ENCODE results near the gene SELENOV. TPM values are rescaled to one million over a fixed set of nuclear protein-coding genes. Genes with fewer than 3 reads are reported as not detected.

Gene SELENOV
- polyA plus RNA-seq, 3 donors = not detected

GRCh38 chr19:39508629-39509028 is 6.3 kb upstream of the SELENOV start:
- H3K4me1 Mint-ChIP-seq = peaks cover 8% of the 10 kb centered on the region
- Histone ChIP-seq H2AFZ (ENCODE audit: insufficient read depth, low read depth, low read length, poor library complexity, severe bottlenecking) (no peak overlapping the region), H3K27me3 (ENCODE audit: control insufficient read depth in 2 of 2, insufficient read depth in 2 of 2, low read length in 2 of 2) (peaks cover 18 to 60% of the 10 kb centered on the region in 2 donors), H4K20me1 (ENCODE audit: insufficient read depth, low read length) (no peaks in the 10 kb centered on the region), H3K36me3 (replicated peaks in 1 of 2; ENCODE audit: control insufficient read depth in 1 of 2, insufficient read depth in 2 of 2, low read length in 2 of 2) (no peaks in the 10 kb centered on the region), H3K9ac (ENCODE audit: insufficient read depth, low read length, poor library complexity, severe bottlenecking) (no peak overlapping the region), H3K4me2 (replicated peaks; ENCODE audit: extremely low read depth, low read length, poor library complexity, severe bottlenecking) (no peak overlapping the region), H3K4me1 (ENCODE audit: control insufficient read depth in 1 of 2, insufficient read depth in 2 of 2, low read length in 2 of 2) (peaks cover 7 to 10% of the 10 kb centered on the region in 2 donors), H3K4me3 (replicated peaks in 1 of 3; ENCODE audit: low read depth in 2 of 3, low read length in 3 of 3) (no peak overlapping the region), H3K9me3 (replicated peaks in 1 of 2; ENCODE audit: control insufficient read depth in 1 of 2, insufficient read depth in 1 of 2, low read length in 2 of 2) (peaks cover under 1 to 5% of the 10 kb centered on the region in 2 donors), H3K27ac (ENCODE audit: low read depth in 1 of 2, low read length in 2 of 2) (no peak overlapping the region), H3K79me2 (ENCODE audit: insufficient read depth, low read length) (no peaks in the 10 kb centered on the region)
- 96% methylated on average over 6 of the region's 9 CpGs for WGBS (ENCODE audit: insufficient coverage)
- no peak overlapping the region for H3K27ac Mint-ChIP-seq
- H3K36me3 Mint-ChIP-seq = peaks cover 0 to 5% of the 10 kb centered on the region in 2 donors
- TF ChIP-seq CTCF (IDR thresholded peaks at IDR 0.05) = no peak
- H3K9me3 Mint-ChIP-seq = peaks cover 0 to 24% (median 13%) of the 10 kb centered on the region in 7 donors
- no peak for DNase-seq
- peak overlapping the region in 1 of 2 donors; percentile 54 for H3K4me3 Mint-ChIP-seq
- H3K27me3 Mint-ChIP-seq (ENCODE audit: low read depth in 3 of 3) = peaks cover 55 to 82% (median 70%) of the 10 kb centered on the region in 3 donors
- intact Hi-C loops (cut with micrococcal nuclease) = no loop called here

DNA sequence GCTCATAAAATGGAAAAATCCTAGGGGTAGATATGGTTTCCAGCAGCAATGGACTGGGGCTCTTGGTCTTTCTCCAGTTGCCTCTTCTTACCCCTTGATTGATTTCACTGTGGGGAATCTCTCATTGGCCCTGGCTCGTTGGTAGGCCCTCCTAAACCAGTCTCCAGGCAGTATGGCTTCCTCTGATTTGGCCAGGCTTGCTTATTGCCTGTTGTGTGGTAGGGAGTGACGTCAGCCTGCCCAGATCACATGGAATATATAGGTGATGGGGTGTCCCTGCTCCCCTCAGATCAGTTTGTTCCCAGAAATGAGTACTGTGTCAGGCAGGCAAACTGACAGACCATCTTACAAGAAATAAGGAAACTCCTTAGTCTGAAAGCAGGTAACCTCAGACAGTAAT is 5.7 kb upstream of the SELENOV start:
- Mint-ChIP-seq H3K27ac (no peak overlapping the region), H3K4me1 (peaks cover 8% of the 10 kb centered on the region), H3K36me3 (peaks cover 0 to 5% of the 10 kb centered on the region in 2 donors), H3K27me3 (ENCODE audit: low read depth in 3 of 3) (peaks cover 58 to 85% (median 72%) of the 10 kb centered on the region in 3 donors), H3K4me3 (peak overlapping the region in 1 of 2 donors; percentile 54), H3K9me3 (peaks cover 0 to 24% (median 13%) of the 10 kb centered on the region in 7 donors)
- Histone ChIP-seq H3K27ac (ENCODE audit: low read depth in 1 of 2, low read length in 2 of 2) (no peak overlapping the region), H3K4me3 (replicated peaks in 1 of 3; ENCODE audit: low read depth in 2 of 3, low read length in 3 of 3) (no peak overlapping the region), H3K9me3 (replicated peaks in 1 of 2; ENCODE audit: control insufficient read depth in 1 of 2, insufficient read depth in 1 of 2, low read length in 2 of 2) (peaks cover 5 to 6% of the 10 kb centered on the region in 2 donors), H3K79me2 (ENCODE audit: insufficient read depth, low read length) (no peaks in the 10 kb centered on the region), H3K4me2 (replicated peaks; ENCODE audit: extremely low read depth, low read length, poor library complexity, severe bottlenecking) (no peak overlapping the region), H2AFZ (ENCODE audit: insufficient read depth, low read depth, low read length, poor library complexity, severe bottlenecking) (no peak overlapping the region), H3K27me3 (ENCODE audit: control insufficient read depth in 2 of 2, insufficient read depth in 2 of 2, low read length in 2 of 2) (peaks cover 24 to 64% of the 10 kb centered on the region in 2 donors), H3K4me1 (ENCODE audit: control insufficient read depth in 1 of 2, insufficient read depth in 2 of 2, low read length in 2 of 2) (peaks cover 7 to 10% of the 10 kb centered on the region in 2 donors), H3K9ac (ENCODE audit: insufficient read depth, low read length, poor library complexity, severe bottlenecking) (no peak overlapping the region), H4K20me1 (ENCODE audit: insufficient read depth, low read length) (no peaks in the 10 kb centered on the region), H3K36me3 (replicated peaks in 1 of 2; ENCODE audit: control insufficient read depth in 1 of 2, insufficient read depth in 2 of 2, low read length in 2 of 2) (no peaks in the 10 kb centered on the region)
- no CpG with 5 or more reads among the region's 2 CpGs for WGBS (ENCODE audit: insufficient coverage)
- intact Hi-C loops (cut with micrococcal nuclease) = no loop called here
- no peak for DNase-seq
- no peak for TF ChIP-seq CTCF (IDR thresholded peaks at IDR 0.05)
